Suprapubic skin (tissue), 4 donors: ENCODE measurements around the gene EML3.

Source experiments
- EP300 ChIP-seq: sonication (generic); formaldehyde crosslinking; IDR thresholded peaks from one replicate; pipeline ENCODE4 v1.6.1; 2017; ENCODE audit warnings: antibody characterized with exemption
- POLR2A ChIP-seq, 2 donors: fragments of 450-650 bp; IDR thresholded peaks; one replicate each; pipeline ENCODE4 v1.6.1; 2017; ENCODE audit warnings: antibody characterized with exemption in 2 of 2, mild to moderate bottlenecking in 2 of 2, moderate library complexity in 2 of 2
- POLR2AphosphoS5 ChIP-seq, 3 donors: sonication (generic); formaldehyde crosslinking; IDR thresholded peaks; one replicate each; pipeline ENCODE4 v1.6.1; 2017; ENCODE audit warnings: antibody characterized with exemption in 3 of 3
- TF ChIP-seq, protein P1 (sequence below), 2 donors: fragments of 200-600 bp in 1 of 2; fragments of 450-650 bp in 1 of 2; sonication (generic) in 1 of 2; IDR thresholded peaks; one replicate each; pipeline ENCODE4 v1.5.1; 2016 to 2019; ENCODE audit warnings: antibody characterized with exemption in 2 of 2, mild to moderate bottlenecking in 1 of 2, moderate library complexity in 1 of 2

DNA sequence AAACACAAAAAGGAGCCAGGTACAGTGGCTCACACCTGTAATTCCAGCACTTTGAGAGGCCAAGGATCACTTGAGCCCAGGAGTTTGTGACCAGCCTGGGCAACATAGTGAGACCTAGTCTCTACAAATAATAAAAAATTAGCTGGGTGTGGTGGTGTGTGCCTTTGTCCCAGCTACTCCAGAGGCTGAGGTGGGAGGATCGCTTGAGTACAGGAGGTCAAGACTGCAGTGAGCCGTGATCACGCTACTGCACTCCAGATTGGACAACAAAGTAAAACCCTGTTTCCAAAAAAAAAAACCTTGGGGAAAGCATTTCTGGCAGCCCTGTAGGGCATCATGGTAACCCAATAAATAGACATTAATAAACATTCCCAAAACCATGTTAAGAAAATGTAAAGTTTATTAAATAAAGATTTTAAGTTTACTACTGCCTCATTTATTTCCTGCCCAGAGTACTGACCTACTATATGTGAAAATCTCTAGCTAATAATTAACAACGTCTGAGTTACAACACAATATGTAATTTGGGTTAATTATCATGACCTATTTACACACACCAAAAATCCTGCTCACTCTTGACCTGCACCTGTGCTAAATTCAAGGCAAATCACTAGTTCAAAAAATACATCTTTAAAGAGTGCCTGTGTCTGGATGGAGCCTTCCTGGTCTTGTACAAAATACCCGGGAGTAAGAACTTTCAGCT is 47.3 kb downstream of the EML3 start:
- TF ChIP-seq, protein P1, sequence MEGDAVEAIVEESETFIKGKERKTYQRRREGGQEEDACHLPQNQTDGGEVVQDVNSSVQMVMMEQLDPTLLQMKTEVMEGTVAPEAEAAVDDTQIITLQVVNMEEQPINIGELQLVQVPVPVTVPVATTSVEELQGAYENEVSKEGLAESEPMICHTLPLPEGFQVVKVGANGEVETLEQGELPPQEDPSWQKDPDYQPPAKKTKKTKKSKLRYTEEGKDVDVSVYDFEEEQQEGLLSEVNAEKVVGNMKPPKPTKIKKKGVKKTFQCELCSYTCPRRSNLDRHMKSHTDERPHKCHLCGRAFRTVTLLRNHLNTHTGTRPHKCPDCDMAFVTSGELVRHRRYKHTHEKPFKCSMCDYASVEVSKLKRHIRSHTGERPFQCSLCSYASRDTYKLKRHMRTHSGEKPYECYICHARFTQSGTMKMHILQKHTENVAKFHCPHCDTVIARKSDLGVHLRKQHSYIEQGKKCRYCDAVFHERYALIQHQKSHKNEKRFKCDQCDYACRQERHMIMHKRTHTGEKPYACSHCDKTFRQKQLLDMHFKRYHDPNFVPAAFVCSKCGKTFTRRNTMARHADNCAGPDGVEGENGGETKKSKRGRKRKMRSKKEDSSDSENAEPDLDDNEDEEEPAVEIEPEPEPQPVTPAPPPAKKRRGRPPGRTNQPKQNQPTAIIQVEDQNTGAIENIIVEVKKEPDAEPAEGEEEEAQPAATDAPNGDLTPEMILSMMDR (IDR thresholded peaks at IDR 0.05) = no peak
- TF ChIP-seq POLR2AphosphoS5 (IDR thresholded peaks at IDR 0.05) = no peak
- no peak for TF ChIP-seq POLR2A (IDR thresholded peaks at IDR 0.05)
- no peak for TF ChIP-seq EP300
